H1 (cell line): ENCODE results near the gene NRTN. TPM values are rescaled to one million over a fixed set of nuclear protein-coding genes. Genes with fewer than 3 reads are reported as not detected.

ENCODE experiments used
- CTCF ChIA-PET: fragments of 300-600 bp; sonication (Branson Sonifier 250); formaldehyde crosslinking; loops from one replicate; lab custom pipeline; 2021; ENCODE audit not compliant: partially characterized antibody; lab: Charles Lee
- POLR2A ChIA-PET: fragments of 300-600 bp; sonication (Branson Sonifier 250); formaldehyde crosslinking; loops from one replicate; lab custom pipeline; 2021; ENCODE audit warnings: inconsistent platforms; ENCODE audit not compliant: partially characterized antibody; lab: Charles Lee
- DNase-seq, 2 experiments: peaks; one replicate each; pipeline versions ENCODE4 v3.0.0 to v3.0.0-alpha.2; 2010 to 2022; ENCODE audit warnings: low spot score in 2 of 2, low read depth in 1 of 2, mixed read lengths in 1 of 2
- FAIRE-seq: peaks from 2 replicates; lab custom pipeline; 2011; peaks lifted over from hg19 to GRCh38; lab: Jason Lieb, UNC
- H2AFZ ChIP-seq: 2 replicates; pipeline ENCODE4 v1.8.1; 2012; ENCODE audit warnings: low read length, inconsistent platforms
- H2AK5ac ChIP-seq: 2 replicates; pipeline ENCODE4 v1.6.1; 2013; ENCODE audit warnings: low read depth, low read length
- H2BK120ac ChIP-seq: replicated peaks from 2 replicates; pipeline ENCODE3; 2013; ENCODE audit warnings: low read depth, low read length, inconsistent platforms
- H2BK12ac ChIP-seq: 2 replicates; pipeline ENCODE4 v1.6.1; 2013; ENCODE audit warnings: low read depth, low read length
- H2BK15ac ChIP-seq: 2 replicates; pipeline ENCODE4 v1.6.1; 2013; ENCODE audit warnings: low read length
- H2BK20ac ChIP-seq: 2 replicates; pipeline ENCODE4 v1.6.1; 2013; ENCODE audit warnings: low read length
- H2BK5ac ChIP-seq: 2 replicates; pipeline ENCODE4 v1.6.1; 2013; ENCODE audit warnings: low read depth, low read length
- H3K14ac ChIP-seq: 2 replicates; pipeline ENCODE4 v1.6.1; 2013; ENCODE audit warnings: inconsistent platforms; ENCODE audit not compliant: insufficient read length
- H3K18ac ChIP-seq: 2 replicates; pipeline ENCODE4 v1.6.1; 2013; ENCODE audit warnings: low read length; ENCODE audit errors: extremely low read depth
- H3K23ac ChIP-seq: 2 replicates; pipeline ENCODE4 v1.6.1; 2013; ENCODE audit warnings: inconsistent platforms; ENCODE audit not compliant: insufficient read length
- H3K23me2 ChIP-seq: 2 replicates; pipeline ENCODE4 v1.6.1; 2013; ENCODE audit warnings: low read depth, low read length
- H3K27ac ChIP-seq: 2 replicates; pipeline ENCODE4 v1.6.1; 2011; ENCODE audit warnings: low read depth, low read length, inconsistent platforms
- H3K27me3 ChIP-seq, 4 experiments: replicated peaks in 1 of 4; 1 replicate in 1 of 4; 2 replicates in 3 of 4; pipeline versions ENCODE4 v1.6.1 to v1.8.1; 2011 to 2013; ENCODE audit warnings: low read length in 3 of 4, mild to moderate bottlenecking in 3 of 4, inconsistent platforms in 2 of 4, mixed read lengths in 2 of 4, moderate library complexity in 1 of 4; ENCODE audit not compliant: control insufficient read depth in 3 of 4, insufficient read depth in 3 of 4; ENCODE audit errors: extremely low read depth in 1 of 4
- H3K36me3 ChIP-seq, 4 experiments: 2 replicates each; pipeline versions ENCODE4 v1.6.1 to v1.8.1; 2011 to 2013; ENCODE audit warnings: mild to moderate bottlenecking in 4 of 4, low read length in 3 of 4, moderate library complexity in 2 of 4, control low read depth in 1 of 4, inconsistent platforms in 1 of 4; ENCODE audit not compliant: insufficient read depth in 4 of 4, control insufficient read depth in 2 of 4
- H3K4ac ChIP-seq: replicated peaks from 2 replicates; pipeline ENCODE3; 2013; ENCODE audit warnings: low read length, low read depth, mixed read lengths, inconsistent platforms; ENCODE audit not compliant: insufficient read length
- H3K4me1 ChIP-seq, 4 experiments: replicated peaks in 1 of 4; 1 replicate in 1 of 4; 2 replicates in 3 of 4; pipeline versions ENCODE4 v1.6.1 to v1.8.1; 2011 to 2013; ENCODE audit warnings: low read length in 3 of 4, inconsistent platforms in 2 of 4, mixed read lengths in 1 of 4; ENCODE audit not compliant: insufficient read depth in 4 of 4, control insufficient read depth in 3 of 4
- H3K4me2 ChIP-seq, 2 experiments: 2 replicates each; pipeline versions ENCODE4 v1.6.1 to v1.8.1; 2011 to 2013; ENCODE audit warnings: low read depth in 2 of 2, low read length in 2 of 2, control low read depth in 1 of 2, inconsistent platforms in 1 of 2, mild to moderate bottlenecking in 1 of 2; ENCODE audit not compliant: insufficient read depth in 1 of 2
- H3K4me3 ChIP-seq, 4 experiments: fragments of 200-600, 300-600 bp in 1 of 4; sonication (generic), shearing (Covaris generic), sonication (Bioruptor Twin) in 1 of 4; 2 replicates each; pipeline versions ENCODE4 v1.5.1 to v1.8.1; 2011 to 2016; ENCODE audit warnings: low read length in 4 of 4, low read depth in 3 of 4, control low read depth in 2 of 4, inconsistent platforms in 2 of 4, mild to moderate bottlenecking in 2 of 4, mixed read lengths in 1 of 4, moderate library complexity in 1 of 4; ENCODE audit not compliant: insufficient read depth in 2 of 4; ENCODE audit errors: extremely low read depth in 1 of 4
- H3K56ac ChIP-seq: replicated peaks from 2 replicates; pipeline ENCODE3; 2013; ENCODE audit warnings: low read depth, mild to moderate bottlenecking, mixed read lengths, low read length, inconsistent platforms; ENCODE audit not compliant: insufficient read length
- H3K79me1 ChIP-seq: 2 replicates; pipeline ENCODE4 v1.6.1; 2013; ENCODE audit warnings: low read depth, low read length, control low read depth
- H3K79me2 ChIP-seq, 2 experiments: 2 replicates each; pipeline versions ENCODE4 v1.6.1 to v1.8.1; 2012 to 2013; ENCODE audit warnings: low read length in 2 of 2, mild to moderate bottlenecking in 2 of 2, inconsistent platforms in 1 of 2; ENCODE audit not compliant: insufficient read depth in 2 of 2, control insufficient read depth in 1 of 2
- H3K9ac ChIP-seq, 4 experiments: replicated peaks in 1 of 4; 1 replicate in 1 of 4; 2 replicates in 3 of 4; pipeline versions ENCODE4 v1.6.1 to v1.8.1; 2011 to 2013; ENCODE audit warnings: low read depth in 3 of 4, low read length in 3 of 4, control low read depth in 2 of 4, mild to moderate bottlenecking in 2 of 4, moderate library complexity in 2 of 4, inconsistent platforms in 1 of 4; ENCODE audit errors: extremely low read depth in 1 of 4
- H3K9me3 ChIP-seq, 2 experiments: 2 replicates each; pipeline versions ENCODE4 v1.6.1 to v1.8.1; 2012 to 2013; ENCODE audit warnings: mild to moderate bottlenecking in 2 of 2, moderate library complexity in 2 of 2, control low read depth in 1 of 2, inconsistent platforms in 1 of 2, low read depth in 1 of 2, low read length in 1 of 2, mixed read lengths in 1 of 2; ENCODE audit not compliant: insufficient read depth in 2 of 2
- H4K20me1 ChIP-seq, 2 experiments: replicated peaks in 1 of 2; 2 replicates each; pipeline versions ENCODE3 to v1.8.1; 2011 to 2013; ENCODE audit warnings: inconsistent platforms in 2 of 2, low read length in 2 of 2, mild to moderate bottlenecking in 1 of 2; ENCODE audit not compliant: insufficient read depth in 2 of 2, control insufficient read depth in 1 of 2
- H4K5ac ChIP-seq: 2 replicates; pipeline ENCODE4 v1.6.1; 2013; ENCODE audit warnings: low read length, low read depth, mixed read lengths, inconsistent platforms; ENCODE audit not compliant: insufficient read length
- H4K8ac ChIP-seq: 2 replicates; pipeline ENCODE4 v1.8.0; 2013; ENCODE audit warnings: mild to moderate bottlenecking, moderate library complexity, low read length, inconsistent platforms; ENCODE audit not compliant: insufficient read depth; ENCODE audit errors: extremely low read depth
- H4K91ac ChIP-seq: replicated peaks from 2 replicates; pipeline ENCODE3; 2013; ENCODE audit warnings: low read length, mixed read lengths, inconsistent platforms; ENCODE audit not compliant: insufficient read length
- POU5F1 ChIP-seq: IDR thresholded peaks from 2 replicates; pipeline ENCODE4 v1.6.1; 2011; ENCODE audit warnings: low read depth, mild to moderate bottlenecking, low read length, moderate library complexity
- WGBS, 2 experiments: shearing (Covaris generic) in 1 of 2; methylation state at CpG; one replicate each; pipeline versions ENCODE4 v1.1.6 to v1.1.7; 2013 to 2015; ENCODE audit warnings: low lambda C conversion rate in 2 of 2, mixed read lengths in 2 of 2, inconsistent platforms in 1 of 2, low coverage in 1 of 2, missing lambda C conversion rate in 1 of 2; ENCODE audit not compliant: insufficient replicate concordance in 2 of 2, insufficient coverage in 1 of 2, insufficient read length in 1 of 2; ENCODE audit errors: extremely low coverage in 1 of 2, missing lambda C conversion rate in 1 of 2; 5-methylcytosine and 5-hydroxymethylcytosine counted together
- polyA plus RNA-seq, 7 experiments: library from polyadenylated mRNA; depleted of rRNA in 3 of 7; stranded (reverse) in 5 of 7; unstranded in 2 of 7; fragments of >200 nt in 5 of 7; fragments of 200-250 nt in 2 of 7; gene quantifications; 1 replicate in 5 of 7; 2 replicates in 1 of 7; 4 replicates in 1 of 7; pipeline versions ENCODE4 v1.2.1 to v1.2.3, GENCODE V29; 2011 to 2013; ENCODE audit warnings: missing spikeins in 2 of 7, mixed read lengths in 2 of 7
- total RNA-seq: library from RNA; stranded (reverse); fragmentation: NEBNext Ultra II Directional; extraction: Animal tissue kit (Norgen Biotek cat#: 25700); gene quantifications from 2 replicates; pipeline ENCODE4 v1.2.1, GENCODE V29; 2021

NRTN gene
- total and polyA plus RNA-seq, 2 of the 8 experiments (the other 6 are each of a cell fraction or from before 2014, with no cell fraction given) = 3.9 to 5.3 TPM

DNA sequence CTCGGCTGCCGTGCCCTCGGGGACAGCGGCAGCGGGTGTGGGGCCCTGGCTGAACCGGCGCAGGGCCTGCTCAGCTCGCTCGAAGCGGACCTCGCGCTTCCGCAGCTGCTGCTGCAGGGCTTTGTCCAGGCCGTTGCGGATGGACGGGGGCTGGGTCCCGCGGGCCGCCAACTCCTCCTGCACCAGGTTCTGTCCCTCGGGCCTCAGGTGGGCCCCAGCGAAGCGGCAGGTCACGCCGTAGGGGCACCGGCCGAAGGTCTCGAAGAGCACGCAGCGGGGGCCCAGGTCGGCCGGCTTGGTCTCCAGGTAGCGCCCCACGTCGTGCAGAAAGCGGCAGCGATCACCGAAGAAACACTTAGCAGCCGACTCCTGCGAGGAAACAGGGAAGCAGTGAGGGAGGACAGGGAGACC is 15.5 kb upstream of the NRTN start:
- Histone ChIP-seq H3K79me1 (peaks cover 5% of the 10 kb centered on the region; the same call in 1 of the 2 replicates), H3K27ac (no peak overlapping the region), H3K9me3 (no peaks in the 10 kb centered on the region), H3K4me3 (no peak overlapping the region), H3K4me2 (no peak overlapping the region), H3K56ac (no peak overlapping the region), H3K14ac (no peak overlapping the region), H3K4ac (no peak overlapping the region), H3K9ac (no peak overlapping the region), H4K20me1 (peaks cover 0 to 10% of the 10 kb centered on the region in 2 experiments), H2BK5ac (no peak overlapping the region), H4K5ac (no peak overlapping the region), H4K91ac (no peak overlapping the region), H2BK12ac (no peak overlapping the region), H2BK120ac (no peak overlapping the region), H3K36me3 (peaks cover 20 to 40% (median 34%) of the 10 kb centered on the region in 4 experiments), H4K8ac (peak overlapping the region; percentile 57; the same call in 1 of the 2 replicates), H3K27me3 (no peaks in the 10 kb centered on the region), H3K4me1 (no peaks in the 10 kb centered on the region; a peak in 1 of 7 replicates), H2AK5ac (no peak overlapping the region), H2BK20ac (no peak overlapping the region), H2BK15ac (no peak overlapping the region), H3K79me2 (no peaks in the 10 kb centered on the region), H3K23me2 (peaks cover 3% of the 10 kb centered on the region; the same call in 1 of the 2 replicates), H3K18ac (no peak overlapping the region), H3K23ac (no peak overlapping the region), H2AFZ (no peak overlapping the region)
- DNase-seq (no peak), FAIRE-seq (no peak)
- CTCF ChIA-PET = interaction anchor here (1.0 kb wide), 1 partner anchor 15 kb away, joined by 5 read pairs; no protein-coding TSS in a partner anchor
- no peak for TF ChIP-seq POU5F1
- POLR2A ChIA-PET = interaction anchor here (0.8 to 4.5 kb wide), 8 partner anchors 10 to 98 kb away, joined by 3 to 32 read pairs (median 6); partner anchors contain the start of genes CATSPERD and LONP1
- WGBS, 2 experiments = 94% methylated on average over 39 of the region's 39 CpGs; no CpG with 5 or more reads in 1 of the 2 experiments
